ENCODE results near the gene CREBZF.

DNA sequence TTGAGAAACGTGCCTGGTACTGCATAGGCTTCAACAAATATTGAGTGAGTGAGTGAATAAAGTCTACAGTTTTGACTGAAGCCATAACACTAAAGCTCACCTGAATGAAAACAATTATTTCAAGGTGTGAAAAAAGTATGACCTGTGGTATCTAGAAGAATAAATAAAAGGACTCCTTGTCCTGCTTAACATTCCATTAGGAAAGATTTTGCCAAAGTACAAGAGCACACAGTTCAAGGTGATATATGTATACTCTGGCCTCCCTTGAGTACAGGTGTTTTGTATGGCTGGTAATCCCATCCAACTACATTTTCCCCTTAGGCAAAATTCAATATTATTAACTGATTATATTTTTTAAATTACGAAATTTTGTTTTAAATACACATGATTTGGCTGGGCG lies 1.8 kb upstream of the CREBZF start:
- TF ChIP-seq EZH2 (IDR thresholded peaks at IDR 0.05; ENCODE audit: borderline replicate concordance, low read length): no peak
- TF ChIP-seq, protein P1, sequence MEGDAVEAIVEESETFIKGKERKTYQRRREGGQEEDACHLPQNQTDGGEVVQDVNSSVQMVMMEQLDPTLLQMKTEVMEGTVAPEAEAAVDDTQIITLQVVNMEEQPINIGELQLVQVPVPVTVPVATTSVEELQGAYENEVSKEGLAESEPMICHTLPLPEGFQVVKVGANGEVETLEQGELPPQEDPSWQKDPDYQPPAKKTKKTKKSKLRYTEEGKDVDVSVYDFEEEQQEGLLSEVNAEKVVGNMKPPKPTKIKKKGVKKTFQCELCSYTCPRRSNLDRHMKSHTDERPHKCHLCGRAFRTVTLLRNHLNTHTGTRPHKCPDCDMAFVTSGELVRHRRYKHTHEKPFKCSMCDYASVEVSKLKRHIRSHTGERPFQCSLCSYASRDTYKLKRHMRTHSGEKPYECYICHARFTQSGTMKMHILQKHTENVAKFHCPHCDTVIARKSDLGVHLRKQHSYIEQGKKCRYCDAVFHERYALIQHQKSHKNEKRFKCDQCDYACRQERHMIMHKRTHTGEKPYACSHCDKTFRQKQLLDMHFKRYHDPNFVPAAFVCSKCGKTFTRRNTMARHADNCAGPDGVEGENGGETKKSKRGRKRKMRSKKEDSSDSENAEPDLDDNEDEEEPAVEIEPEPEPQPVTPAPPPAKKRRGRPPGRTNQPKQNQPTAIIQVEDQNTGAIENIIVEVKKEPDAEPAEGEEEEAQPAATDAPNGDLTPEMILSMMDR (IDR thresholded peaks at IDR 0.05; ENCODE audit: low read length): no peak
